SK-N-MC (cell line): ENCODE measurements around the gene PSMB11.

Experiments used
- DNase-seq: peaks from one replicate; pipeline ENCODE4 v3.0.0-alpha.2; 2011; ENCODE audit warnings: low read depth, low spot score
- H3K27ac ChIP-seq: fragments of 200-600 bp; sonication (generic); 2 replicates; pipeline ENCODE4 v1.5.1; 2016; ENCODE audit warnings: mixed run types
- H3K36me3 ChIP-seq: fragments of 200-600 bp; sonication (generic); 2 replicates; pipeline ENCODE4 v1.6.1; 2017; ENCODE audit warnings: antibody characterized with exemption, low read length, mixed read lengths; ENCODE audit not compliant: insufficient read depth
- H3K4me3 ChIP-seq: fragments of 200-600 bp; sonication (generic); 2 replicates; pipeline ENCODE4 v1.5.1; 2016
- H3K9ac ChIP-seq: fragments of 200-600 bp; sonication (generic); 2 replicates; pipeline ENCODE4 v1.8.0; 2017; ENCODE audit warnings: mixed run types, mixed read lengths; ENCODE audit not compliant: insufficient read length
- H3K9me3 ChIP-seq: fragments of 200-600 bp; sonication (generic); 2 replicates; pipeline ENCODE4 v1.6.1; 2017; ENCODE audit warnings: low read depth, mild to moderate bottlenecking, antibody characterized with exemption, low read length, moderate library complexity, mixed read lengths
- EZH2 ChIP-seq: fragments of 200-600 bp; sonication (generic); IDR thresholded peaks from one replicate; pipeline ENCODE4 v1.6.1; 2017; ENCODE audit warnings: antibody characterized with exemption
- FOXP2 ChIP-seq: optimal IDR thresholded peaks from 2 replicates; pipeline ENCODE3; 2011; ENCODE audit warnings: mild to moderate bottlenecking, moderate library complexity; ENCODE audit not compliant: insufficient read depth; ENCODE audit errors: extremely low read length, control extremely low read depth
- POLR2AphosphoS5 ChIP-seq: IDR thresholded peaks from 2 replicates; pipeline ENCODE4 v1.6.1; 2012; ENCODE audit warnings: mild to moderate bottlenecking, low read depth, low read length, borderline replicate concordance

PSMB11 gene

DNA sequence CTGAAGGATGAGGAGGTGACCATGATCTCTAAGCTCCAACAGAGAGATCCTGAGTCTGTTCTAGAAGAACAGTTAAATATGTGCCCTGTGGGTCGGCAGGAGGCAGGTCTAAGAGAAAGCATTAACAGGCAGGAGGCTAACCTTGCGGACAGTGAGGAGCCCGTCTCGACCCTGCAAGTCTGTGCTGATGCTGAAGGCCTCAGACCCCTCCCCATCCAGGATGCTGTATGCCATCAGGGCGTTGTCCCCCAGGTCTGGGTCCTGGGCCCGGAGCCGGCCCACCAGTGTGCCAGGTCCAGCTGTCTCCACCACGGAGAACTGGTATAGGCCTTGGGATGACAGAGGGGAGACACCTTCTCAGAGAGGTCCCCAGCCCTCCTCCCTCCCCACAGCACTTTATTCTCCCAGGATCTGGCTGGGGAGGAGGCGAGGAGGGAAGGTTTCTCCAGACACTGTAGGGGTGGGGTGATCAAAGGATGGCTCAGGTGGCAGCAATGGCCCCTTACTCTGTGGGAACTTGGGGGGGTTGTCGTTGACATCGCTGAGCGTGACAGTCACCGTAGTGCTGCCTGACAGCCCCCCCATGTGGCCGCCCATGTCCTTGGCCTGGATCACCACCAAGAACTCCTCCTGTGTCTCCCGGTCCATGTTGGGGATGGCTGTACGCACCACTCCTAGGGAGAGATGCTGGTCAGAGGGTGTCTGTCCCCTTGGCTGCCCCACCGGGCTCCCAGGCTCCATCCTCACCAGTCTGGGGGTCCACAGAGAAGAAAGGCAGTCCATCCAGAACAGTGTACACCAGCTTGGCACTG lies 12.2 kb downstream of the PSMB11 start:
- no peaks in the 10 kb centered on the region for H3K9me3 ChIP-seq
- no peak overlapping the region for H3K4me3 ChIP-seq
- H3K9ac ChIP-seq = no peak overlapping the region
- TF ChIP-seq EZH2 = no peak
- H3K27ac ChIP-seq = no peak overlapping the region
- H3K36me3 ChIP-seq = peaks cover 6% of the 10 kb centered on the region; the same call in 1 of the 2 replicates
- DNase-seq = no peak

- Histone ChIP-seq H3K36me3 (peaks cover 11% of the 10 kb centered on the region; the same call in 1 of the 2 replicates), H3K9me3 (no peaks in the 10 kb centered on the region), H3K4me3 (no peak overlapping the region), H3K9ac (no peak overlapping the region), H3K27ac (no peak overlapping the region)
- TF ChIP-seq POLR2AphosphoS5 (no peak), EZH2 (no peak), FOXP2 (no peak)
- DNase-seq = no peak
Measured at GRCh38 chr14:23055147-23055550, 13.1 kb downstream of the PSMB11 start.

- TF ChIP-seq EZH2 = no peak
- no peak for TF ChIP-seq FOXP2
- TF ChIP-seq POLR2AphosphoS5 = no peak
- DNase-seq = no peak
- no peaks in the 10 kb centered on the region for H3K9me3 ChIP-seq
- H3K27ac ChIP-seq = no peak overlapping the region
- H3K9ac ChIP-seq = no peak overlapping the region
- peaks cover 16% of the 10 kb centered on the region for H3K36me3 ChIP-seq
- H3K4me3 ChIP-seq = no peak overlapping the region; the same call in 1 of the 2 replicates
Measured at GRCh38 chr14:23055621-23056144, 13.7 kb downstream of the PSMB11 start.

DNA sequence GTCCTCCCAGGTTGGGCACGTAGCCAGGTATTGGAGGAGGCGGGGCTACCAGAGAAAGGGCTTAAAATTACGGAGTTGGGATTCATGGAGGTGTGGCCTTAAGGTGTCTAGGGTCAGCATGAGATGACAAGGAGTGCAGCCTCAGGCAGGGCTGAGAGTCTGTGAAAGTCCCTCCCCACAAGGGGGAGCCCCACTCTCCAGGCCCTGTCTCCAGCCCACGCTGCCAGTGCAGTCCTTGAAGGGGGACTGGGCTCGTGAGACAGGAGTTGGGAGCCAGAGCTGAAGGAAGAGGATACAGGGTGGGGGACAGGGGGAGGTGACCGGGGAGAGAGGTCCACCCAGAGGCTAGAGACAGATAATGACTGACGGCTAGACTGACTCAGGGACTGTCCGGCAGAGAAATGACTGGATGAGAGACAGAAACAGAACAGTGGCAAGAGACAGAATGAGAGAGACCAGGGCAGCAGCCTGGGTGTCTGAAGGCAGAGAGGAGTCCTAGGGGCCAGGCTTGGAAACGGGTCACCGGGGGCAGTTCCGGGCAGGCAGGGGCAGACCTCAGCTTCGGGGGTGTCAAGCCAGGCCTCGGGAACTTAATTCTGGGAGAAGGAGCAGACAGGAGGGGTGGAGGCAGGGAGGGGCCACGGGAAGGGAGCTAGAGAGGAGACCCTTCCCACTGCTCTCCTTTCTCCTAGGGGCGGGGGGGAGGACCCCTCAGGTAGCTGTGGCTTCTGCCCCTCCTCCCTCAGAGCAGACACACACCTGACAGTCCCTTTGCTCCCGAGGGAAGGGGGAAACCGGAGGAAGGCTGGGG lies 14.3 kb downstream of the PSMB11 start:
- Histone ChIP-seq H3K9me3 (no peaks in the 10 kb centered on the region), H3K4me3 (peak overlapping the region; percentile 87), H3K36me3 (peaks cover 23% of the 10 kb centered on the region), H3K27ac (no peak overlapping the region), H3K9ac (peak overlapping the region; percentile 67)
- no peak for DNase-seq
- TF ChIP-seq FOXP2 = no peak
- no peak for TF ChIP-seq POLR2AphosphoS5
- TF ChIP-seq EZH2 = no peak

- peaks cover 27% of the 10 kb centered on the region for H3K36me3 ChIP-seq
- H3K9ac ChIP-seq = peak within 1 kb of the TSS; percentile 67
- H3K9me3 ChIP-seq = no peaks in the 10 kb centered on the region
- H3K27ac ChIP-seq = peak within 1 kb of the TSS; percentile 68; the same call in 1 of the 2 replicates
- peak within 1 kb of the TSS; percentile 87 for H3K4me3 ChIP-seq
- no peak for TF ChIP-seq FOXP2
- TF ChIP-seq POLR2AphosphoS5 = no peak
- TF ChIP-seq EZH2 = no peak
- DNase-seq = no peak
Measured at GRCh38 chr14:23056956-23057756, 15.1 kb downstream of the PSMB11 start, which contains the start of gene CDH24. Gene CDH24, minus strand, starts transcription at chr14:23057520. Its CDS starts 1,787 bp downstream, at chr14:23055733.

- no peak for DNase-seq
- H3K4me3 ChIP-seq = peak overlapping the region; percentile 87
- H3K27ac ChIP-seq = peak overlapping the region; percentile 68; the same call in 1 of the 2 replicates
- peak overlapping the region; percentile 53 for H3K9ac ChIP-seq
- H3K36me3 ChIP-seq = peaks cover 35% of the 10 kb centered on the region
- H3K9me3 ChIP-seq = no peaks in the 10 kb centered on the region
- TF ChIP-seq FOXP2 = no peak
- TF ChIP-seq POLR2AphosphoS5 = peak; percentile 69
Measured at GRCh38 chr14:23057757-23058653, 16.0 kb downstream of the PSMB11 start.
